ENCODE data around the gene DGKI.

DNA sequence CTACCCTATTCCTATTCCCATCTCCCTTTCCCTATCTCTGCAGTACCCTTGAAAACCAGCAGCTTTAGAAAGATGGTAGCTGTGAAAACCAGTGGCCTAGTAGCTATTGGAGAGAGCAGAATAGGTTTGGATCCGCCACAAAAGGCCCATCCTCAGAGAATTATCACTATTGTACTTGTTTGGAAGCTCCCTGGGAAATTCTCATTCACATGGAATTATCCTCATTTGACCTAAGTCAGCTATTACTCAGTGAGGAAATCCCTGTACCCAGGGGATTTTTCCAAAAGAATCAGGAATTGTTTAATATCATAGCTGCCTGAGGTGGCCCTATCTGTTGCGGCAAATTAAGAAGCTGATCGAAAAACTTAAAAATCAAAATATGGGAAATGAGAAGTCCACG lies 51.6 kb downstream of the DGKI start:
- TF ChIP-seq, protein P1, sequence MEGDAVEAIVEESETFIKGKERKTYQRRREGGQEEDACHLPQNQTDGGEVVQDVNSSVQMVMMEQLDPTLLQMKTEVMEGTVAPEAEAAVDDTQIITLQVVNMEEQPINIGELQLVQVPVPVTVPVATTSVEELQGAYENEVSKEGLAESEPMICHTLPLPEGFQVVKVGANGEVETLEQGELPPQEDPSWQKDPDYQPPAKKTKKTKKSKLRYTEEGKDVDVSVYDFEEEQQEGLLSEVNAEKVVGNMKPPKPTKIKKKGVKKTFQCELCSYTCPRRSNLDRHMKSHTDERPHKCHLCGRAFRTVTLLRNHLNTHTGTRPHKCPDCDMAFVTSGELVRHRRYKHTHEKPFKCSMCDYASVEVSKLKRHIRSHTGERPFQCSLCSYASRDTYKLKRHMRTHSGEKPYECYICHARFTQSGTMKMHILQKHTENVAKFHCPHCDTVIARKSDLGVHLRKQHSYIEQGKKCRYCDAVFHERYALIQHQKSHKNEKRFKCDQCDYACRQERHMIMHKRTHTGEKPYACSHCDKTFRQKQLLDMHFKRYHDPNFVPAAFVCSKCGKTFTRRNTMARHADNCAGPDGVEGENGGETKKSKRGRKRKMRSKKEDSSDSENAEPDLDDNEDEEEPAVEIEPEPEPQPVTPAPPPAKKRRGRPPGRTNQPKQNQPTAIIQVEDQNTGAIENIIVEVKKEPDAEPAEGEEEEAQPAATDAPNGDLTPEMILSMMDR (IDR thresholded peaks at IDR 0.05) = no peak
- TF ChIP-seq POLR2A (IDR thresholded peaks at IDR 0.05) (no peak), POLR2AphosphoS5 (IDR thresholded peaks at IDR 0.05) (no peak), EP300 (IDR thresholded peaks at IDR 0.05; ENCODE audit: low read depth) (no peak)
